ELF-1 (cell line): ENCODE measurements around the gene UFL1.

Experiments used
- DNase-seq: peaks from one replicate; pipeline ENCODE4 v3.0.0-alpha.2; 2016; ENCODE audit warnings: low read depth, low spot score

The UFL1 gene

GRCh38 chr6:96571551-96571950 lies 49.9 kb downstream of the UFL1 start:
- DNase-seq = no peak

GRCh38 chr6:96575359-96575758 lies 53.8 kb downstream of the UFL1 start:
- no peak for DNase-seq

GRCh38 chr6:96576221-96576620 lies 54.6 kb downstream of the UFL1 start:
- DNase-seq = no peak

GRCh38 chr6:96582021-96582420 lies 60.4 kb downstream of the UFL1 start:
- DNase-seq = no peak

GRCh38 chr6:96582436-96582835 lies 60.8 kb downstream of the UFL1 start:
- DNase-seq = no peak

- DNase-seq = no peak
These were observed 82.8 kb downstream of the UFL1 start for GRCh38 chr6:96604420-96604819.
